Activated B cell treated with CpG ODN at 0.5 μM for 24 hours (primary cell): Measurements from ENCODE around the gene MAGEA11. TPM values are rescaled to one million over a fixed set of nuclear protein-coding genes. Genes with fewer than 3 reads are reported as not detected.
"Not testable (repeated sequence)": the region's sequence is repeated elsewhere in the genome, so short reads cannot be mapped to it uniquely, and the experiment has no call there.

Experiments
- ATAC-seq: fragments of 200-7000 bp; cut with Tn5 transposase; one replicate; pipeline ENCODE4 v1.10.0; 2021; ENCODE audit warnings: low read depth, mild to moderate bottlenecking, moderate library complexity
- CTCF ChIA-PET: fragments of 350-600 bp; sonication (Branson Sonifier 250); formaldehyde crosslinking; loops from one replicate; lab custom pipeline; 2021; ENCODE audit warnings: antibody characterized with exemption; lab: Charles Lee
- POLR2A ChIA-PET: fragments of 350-600 bp; sonication (Branson Sonifier 250); formaldehyde crosslinking; loops from one replicate; lab custom pipeline; 2021; ENCODE audit warnings: antibody characterized with exemption; lab: Charles Lee
- DNase-seq: peaks from one replicate; pipeline ENCODE4 v3.0.0; 2022
- H3K27ac Mint-ChIP-seq: one replicate; pipeline ENCODE4 v1.8.0; 2020; ENCODE audit warnings: mixed read lengths
- H3K27me3 Mint-ChIP-seq: one replicate; pipeline ENCODE4 v1.8.0; 2021; ENCODE audit warnings: mixed read lengths
- H3K36me3 Mint-ChIP-seq: one replicate; pipeline ENCODE4 v1.8.0; 2021; ENCODE audit warnings: low read depth, mixed read lengths
- H3K4me1 Mint-ChIP-seq: one replicate; pipeline ENCODE4 v1.8.0; 2021; ENCODE audit warnings: mixed read lengths
- H3K4me3 Mint-ChIP-seq: one replicate; pipeline ENCODE4 v1.8.0; 2020; ENCODE audit warnings: mild to moderate bottlenecking, mixed read lengths
- H3K9me3 Mint-ChIP-seq: one replicate; pipeline ENCODE4 v1.8.0; 2020; ENCODE audit warnings: mixed read lengths
- intact Hi-C: fragments of 100-400 bp; cut with micrococcal nuclease; formaldehyde crosslinking; loops from one replicate; pipeline ENCODE4 v1.15.1; 2024
- total RNA-seq: library from RNA; stranded (reverse); gene quantifications from 2 replicates; pipeline ENCODE4 v1.2.3, GENCODE V29; 2022
- TF ChIP-seq, protein P1 (sequence below): fragments of 200-600 bp; IDR thresholded peaks from one replicate; pipeline ENCODE4 v1.8.0; 2022; ENCODE audit warnings: antibody characterized with exemption, mild to moderate bottlenecking

The MAGEA11 gene
- total RNA-seq, 1 donor from 2014 or later, result not detected

DNA sequence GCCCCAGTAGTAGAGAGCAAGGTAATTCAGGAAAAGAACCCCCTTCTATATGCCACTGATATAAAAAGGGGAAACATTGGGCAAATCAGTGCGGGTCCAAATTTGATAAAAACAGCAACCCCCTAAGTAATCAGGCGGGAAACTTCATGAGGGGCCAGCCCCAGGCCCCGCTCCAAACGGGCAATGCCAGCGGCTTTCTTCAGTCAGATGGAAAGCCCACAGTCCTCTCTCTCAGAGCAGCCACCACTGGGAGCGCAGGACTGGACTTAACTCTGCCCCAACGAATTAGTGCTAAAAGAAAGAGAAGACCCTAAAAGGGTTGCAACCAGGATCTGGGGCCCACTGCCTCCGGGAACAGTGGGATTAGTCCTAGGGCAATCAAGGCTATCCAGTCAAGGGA lies 9.9 kb downstream of the MAGEA11 start:
- intact Hi-C loops, result no loop called here
- no peak for DNase-seq
- ChIA-PET POLR2A (no interaction called here), CTCF (no interaction called here)
- no peak overlapping the region for H3K4me3 Mint-ChIP-seq
- H3K27ac Mint-ChIP-seq, result no peak overlapping the region
- ATAC-seq, result no peak
- TF ChIP-seq, protein P1, sequence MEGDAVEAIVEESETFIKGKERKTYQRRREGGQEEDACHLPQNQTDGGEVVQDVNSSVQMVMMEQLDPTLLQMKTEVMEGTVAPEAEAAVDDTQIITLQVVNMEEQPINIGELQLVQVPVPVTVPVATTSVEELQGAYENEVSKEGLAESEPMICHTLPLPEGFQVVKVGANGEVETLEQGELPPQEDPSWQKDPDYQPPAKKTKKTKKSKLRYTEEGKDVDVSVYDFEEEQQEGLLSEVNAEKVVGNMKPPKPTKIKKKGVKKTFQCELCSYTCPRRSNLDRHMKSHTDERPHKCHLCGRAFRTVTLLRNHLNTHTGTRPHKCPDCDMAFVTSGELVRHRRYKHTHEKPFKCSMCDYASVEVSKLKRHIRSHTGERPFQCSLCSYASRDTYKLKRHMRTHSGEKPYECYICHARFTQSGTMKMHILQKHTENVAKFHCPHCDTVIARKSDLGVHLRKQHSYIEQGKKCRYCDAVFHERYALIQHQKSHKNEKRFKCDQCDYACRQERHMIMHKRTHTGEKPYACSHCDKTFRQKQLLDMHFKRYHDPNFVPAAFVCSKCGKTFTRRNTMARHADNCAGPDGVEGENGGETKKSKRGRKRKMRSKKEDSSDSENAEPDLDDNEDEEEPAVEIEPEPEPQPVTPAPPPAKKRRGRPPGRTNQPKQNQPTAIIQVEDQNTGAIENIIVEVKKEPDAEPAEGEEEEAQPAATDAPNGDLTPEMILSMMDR, result no peak
- no peaks in the 10 kb centered on the region for H3K27me3 Mint-ChIP-seq
- H3K36me3 Mint-ChIP-seq, result no peaks in the 10 kb centered on the region
- no peaks in the 10 kb centered on the region for H3K9me3 Mint-ChIP-seq
- no peaks in the 10 kb centered on the region for H3K4me1 Mint-ChIP-seq

DNA sequence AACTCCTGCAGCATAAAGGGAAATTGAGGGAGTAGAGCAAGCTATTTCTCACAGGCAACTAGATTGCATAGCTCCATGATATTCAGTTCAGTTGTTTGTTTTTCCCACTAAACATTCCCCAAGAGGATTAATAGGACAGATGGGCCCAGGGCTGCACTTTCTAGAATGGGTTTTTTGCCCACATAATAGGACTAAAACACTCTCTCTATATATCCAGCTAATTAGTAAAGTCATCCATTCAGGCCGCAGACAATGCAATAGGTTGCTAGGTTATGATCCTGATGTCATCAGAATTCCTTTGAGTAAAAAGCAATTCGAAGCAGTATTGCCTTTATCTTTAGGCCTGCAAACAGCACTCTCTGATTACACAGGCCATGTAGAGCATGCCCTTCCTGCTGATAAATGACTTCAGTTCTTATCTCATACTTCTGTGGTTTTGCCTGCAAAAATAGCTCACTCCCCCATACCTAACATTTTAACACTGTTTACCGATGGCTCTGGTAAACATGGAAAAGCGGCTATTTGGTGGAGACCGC lies 11.8 kb downstream of the MAGEA11 start:
- POLR2A ChIA-PET, H3K4me1 Mint-ChIP-seq, CTCF ChIA-PET, H3K27me3 Mint-ChIP-seq, H3K9me3 Mint-ChIP-seq, ATAC-seq, H3K36me3 Mint-ChIP-seq, H3K27ac Mint-ChIP-seq, H3K4me3 Mint-ChIP-seq, intact Hi-C loops, DNase-seq: not testable (repeated sequence)

DNA sequence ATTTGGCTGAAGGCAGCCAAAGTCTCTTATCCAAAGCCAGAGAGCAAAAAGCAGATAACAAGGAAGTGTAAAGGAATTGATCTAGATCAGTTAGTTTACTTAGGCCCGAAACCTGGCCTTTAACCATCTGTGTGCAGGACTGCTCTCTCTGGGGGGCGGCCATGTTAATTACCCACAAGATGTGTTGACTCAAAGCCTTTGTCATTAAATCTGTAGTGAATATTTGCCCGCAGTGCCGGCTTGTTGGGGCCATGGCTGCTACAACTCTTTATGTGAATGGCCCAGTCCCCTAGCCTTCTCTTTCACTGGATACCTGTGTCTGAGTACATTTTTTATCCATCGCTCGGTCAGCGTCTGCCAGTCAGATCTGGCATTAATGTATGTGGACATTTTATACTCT lies 15.4 kb downstream of the MAGEA11 start:
- intact Hi-C loops, H3K27ac Mint-ChIP-seq, H3K4me1 Mint-ChIP-seq, H3K36me3 Mint-ChIP-seq, POLR2A ChIA-PET, CTCF ChIA-PET, H3K4me3 Mint-ChIP-seq, H3K27me3 Mint-ChIP-seq, H3K9me3 Mint-ChIP-seq, DNase-seq, ATAC-seq: not testable (repeated sequence)

DNA sequence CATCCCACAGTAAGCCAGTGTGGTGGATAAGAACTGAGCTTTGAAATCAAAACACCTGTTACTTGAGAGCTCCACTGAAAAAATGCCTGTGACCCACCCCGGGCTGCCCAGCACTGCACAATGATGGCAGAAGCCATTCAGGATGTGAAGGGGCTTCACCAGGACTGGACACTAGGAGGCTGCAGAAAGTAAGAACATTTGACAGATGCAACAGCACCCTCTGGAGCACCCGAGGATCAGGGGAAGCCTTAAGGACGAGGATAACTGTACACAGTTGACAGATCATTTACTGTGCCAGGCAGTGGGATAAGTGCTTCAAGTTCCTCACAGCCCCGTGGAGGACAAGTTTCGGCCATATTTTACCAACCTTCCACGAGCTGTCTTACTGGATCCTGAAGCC lies 30.4 kb downstream of the MAGEA11 start:
- POLR2A ChIA-PET, H3K27me3 Mint-ChIP-seq, H3K4me1 Mint-ChIP-seq, intact Hi-C loops, H3K9me3 Mint-ChIP-seq, H3K4me3 Mint-ChIP-seq, ATAC-seq, CTCF ChIA-PET, H3K27ac Mint-ChIP-seq, DNase-seq, H3K36me3 Mint-ChIP-seq: not testable (repeated sequence)

DNA sequence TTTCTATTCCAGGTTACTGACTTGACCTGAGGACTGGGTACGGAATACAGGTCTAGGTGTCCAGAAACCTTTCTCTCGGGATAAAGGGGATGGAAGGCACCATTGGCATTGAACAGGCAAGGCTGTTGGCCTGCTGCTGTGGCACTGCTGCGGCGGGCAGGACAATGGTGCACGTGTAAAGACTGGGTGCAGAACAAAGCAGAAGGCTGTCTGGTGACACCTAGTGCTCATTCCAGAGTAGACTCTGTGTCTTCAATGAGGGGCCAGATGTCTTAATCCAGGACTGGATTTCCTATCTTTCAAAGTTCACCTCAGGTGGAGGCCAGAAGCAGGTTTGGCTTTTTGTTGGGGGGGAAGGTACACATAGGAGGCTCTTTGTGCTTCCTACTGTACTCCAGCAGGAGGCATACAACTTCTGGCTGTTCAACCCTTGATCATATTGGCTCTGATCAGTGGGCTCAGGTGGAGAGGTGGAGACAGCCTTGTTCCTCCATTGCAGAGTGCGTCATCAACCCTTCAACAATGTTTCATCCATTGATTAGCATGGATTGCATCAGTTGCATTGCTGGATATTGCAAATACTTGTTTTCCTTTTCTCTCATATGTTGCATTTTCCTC lies 34.6 kb downstream of the MAGEA11 start:
- DNase-seq, H3K36me3 Mint-ChIP-seq, H3K9me3 Mint-ChIP-seq, H3K27ac Mint-ChIP-seq, H3K4me3 Mint-ChIP-seq, H3K27me3 Mint-ChIP-seq, H3K4me1 Mint-ChIP-seq, POLR2A ChIA-PET, CTCF ChIA-PET, intact Hi-C loops: not testable (repeated sequence)
- ATAC-seq, result peak; percentile 37

DNA sequence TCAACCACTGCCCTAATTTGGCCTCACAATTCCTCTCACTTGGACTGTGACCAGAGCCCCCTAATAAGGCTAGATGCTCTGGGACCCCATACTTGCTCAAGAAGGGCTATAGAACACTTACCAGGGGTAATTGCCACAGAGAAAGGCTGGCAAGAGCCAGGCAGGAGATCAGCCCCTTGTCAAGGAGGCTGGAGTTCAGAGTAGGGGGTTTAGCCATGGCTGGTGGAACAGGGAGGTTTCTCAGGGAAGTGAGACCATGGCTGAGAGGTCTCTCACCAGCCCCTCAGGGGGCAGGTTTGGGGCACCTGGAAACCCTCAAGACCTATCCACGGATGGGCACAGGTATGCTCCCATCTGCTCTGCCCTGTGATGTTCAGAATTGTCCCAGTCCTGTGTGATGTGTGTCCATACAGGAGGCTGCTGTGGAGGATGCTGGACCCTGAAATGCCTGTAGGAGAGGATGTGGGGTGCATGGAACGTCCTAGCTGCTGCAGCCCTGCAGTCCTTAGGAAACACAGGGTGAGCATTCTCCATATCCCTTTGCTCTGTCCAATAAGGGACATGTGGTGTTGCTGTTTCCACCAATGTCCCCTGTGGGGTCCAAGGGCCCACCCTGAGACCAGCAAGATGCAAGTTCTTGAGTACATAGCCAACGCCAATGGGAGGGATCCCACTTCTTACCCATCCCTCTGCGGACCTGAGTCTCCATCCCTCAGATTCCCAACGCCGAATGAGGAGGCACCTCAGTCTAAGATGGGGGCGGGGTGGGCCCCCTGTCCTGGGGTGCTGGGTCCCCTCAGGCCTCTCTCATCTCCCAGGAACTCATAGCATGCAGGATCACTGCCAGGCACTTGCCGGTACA lies 45.6 kb downstream of the MAGEA11 start:
- Mint-ChIP-seq H3K36me3 (no peaks in the 10 kb centered on the region), H3K4me3 (no peak overlapping the region), H3K9me3 (no peaks in the 10 kb centered on the region), H3K4me1 (no peaks in the 10 kb centered on the region), H3K27me3 (peaks cover 5% of the 10 kb centered on the region), H3K27ac (no peak overlapping the region)
- ChIA-PET POLR2A (no interaction called here), CTCF (no interaction called here)
- intact Hi-C loops, result no loop called here
- TF ChIP-seq, protein P1, result no peak
- no peak for ATAC-seq
- no peak for DNase-seq
